ENCODE measurements around the gene PROK1. TPM values are rescaled to one million over a fixed set of nuclear protein-coding genes. Genes with fewer than 3 reads are reported as not detected.

Gene PROK1
- total RNA-seq, 6 donors from 2014 or later, result 0.33 TPM; not detected in 5

GRCh38 chr1:110463725-110464124, 12.8 kb downstream of the PROK1 start:
- Histone ChIP-seq H3K27ac (peak overlapping the region in 2 of 4 donors; percentile 45 to 64), H3K27me3 (no peaks in the 10 kb centered on the region), H3K4me3 (no peak overlapping the region), H3K9me3 (no peaks in the 10 kb centered on the region), H3K36me3 (no peaks in the 10 kb centered on the region), H3K4me1 (peaks cover 0 to 15% (median 6%) of the 10 kb centered on the region in 4 donors)
- DNase-seq (no peak), ATAC-seq (ENCODE audit: low FRiP score in 2 of 2) (no peak)
- 73 to 77% methylated on average over 9 of the region's 9 CpGs for WGBS, 2 donors
- TF ChIP-seq EP300 (IDR thresholded peaks at IDR 0.05) (no peak), POLR2AphosphoS5 (IDR thresholded peaks at IDR 0.05) (no peak), POLR2A (IDR thresholded peaks at IDR 0.05) (no peak)
- TF ChIP-seq, protein P1, sequence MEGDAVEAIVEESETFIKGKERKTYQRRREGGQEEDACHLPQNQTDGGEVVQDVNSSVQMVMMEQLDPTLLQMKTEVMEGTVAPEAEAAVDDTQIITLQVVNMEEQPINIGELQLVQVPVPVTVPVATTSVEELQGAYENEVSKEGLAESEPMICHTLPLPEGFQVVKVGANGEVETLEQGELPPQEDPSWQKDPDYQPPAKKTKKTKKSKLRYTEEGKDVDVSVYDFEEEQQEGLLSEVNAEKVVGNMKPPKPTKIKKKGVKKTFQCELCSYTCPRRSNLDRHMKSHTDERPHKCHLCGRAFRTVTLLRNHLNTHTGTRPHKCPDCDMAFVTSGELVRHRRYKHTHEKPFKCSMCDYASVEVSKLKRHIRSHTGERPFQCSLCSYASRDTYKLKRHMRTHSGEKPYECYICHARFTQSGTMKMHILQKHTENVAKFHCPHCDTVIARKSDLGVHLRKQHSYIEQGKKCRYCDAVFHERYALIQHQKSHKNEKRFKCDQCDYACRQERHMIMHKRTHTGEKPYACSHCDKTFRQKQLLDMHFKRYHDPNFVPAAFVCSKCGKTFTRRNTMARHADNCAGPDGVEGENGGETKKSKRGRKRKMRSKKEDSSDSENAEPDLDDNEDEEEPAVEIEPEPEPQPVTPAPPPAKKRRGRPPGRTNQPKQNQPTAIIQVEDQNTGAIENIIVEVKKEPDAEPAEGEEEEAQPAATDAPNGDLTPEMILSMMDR (IDR thresholded peaks at IDR 0.05), result no peak

DNA sequence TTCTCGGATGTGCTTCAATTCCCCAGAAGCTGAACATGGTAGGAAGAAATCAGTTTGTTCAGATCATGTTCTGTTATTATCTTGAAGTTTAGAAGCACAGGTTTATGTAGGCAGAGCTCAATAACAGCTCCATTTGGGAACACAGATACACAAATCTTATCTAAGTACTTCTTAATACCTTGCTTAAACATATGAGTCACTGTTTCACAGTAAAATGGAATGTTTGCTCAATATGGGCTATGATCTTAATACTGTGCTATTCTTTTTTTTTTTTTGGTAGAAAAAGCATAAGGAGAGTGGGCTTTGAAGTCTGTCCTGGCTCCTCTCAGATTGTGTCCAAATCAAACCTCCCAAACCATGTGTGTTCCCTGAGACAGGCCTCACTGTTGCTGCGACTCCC, 13.4 kb downstream of the PROK1 start:
- ATAC-seq (ENCODE audit: low FRiP score in 2 of 2) (peak in 1 of 2 donors; percentile 6), DNase-seq (no peak)
- no peaks in the 10 kb centered on the region for H3K27me3 ChIP-seq
- no peaks in the 10 kb centered on the region for H3K36me3 ChIP-seq
- TF ChIP-seq POLR2A (IDR thresholded peaks at IDR 0.05) (no peak), POLR2AphosphoS5 (IDR thresholded peaks at IDR 0.05) (no peak), EP300 (IDR thresholded peaks at IDR 0.05) (no peak)
- TF ChIP-seq, protein P1 (IDR thresholded peaks at IDR 0.05), result no peak
- peak overlapping the region in 2 of 4 donors; percentile 45 to 64 for H3K27ac ChIP-seq
- H3K9me3 ChIP-seq, result no peaks in the 10 kb centered on the region
- no peak overlapping the region for H3K4me3 ChIP-seq
- 37 to 65% methylated on average over 2 of the region's 2 CpGs for WGBS, 2 donors
- peaks cover 0 to 15% (median 6%) of the 10 kb centered on the region in 4 donors for H3K4me1 ChIP-seq

GRCh38 chr1:110465038-110465813, 14.3 kb downstream of the PROK1 start:
- Histone ChIP-seq H3K9me3 (no peaks in the 10 kb centered on the region), H3K36me3 (no peaks in the 10 kb centered on the region), H3K4me1 (peaks cover 0 to 15% (median 6%) of the 10 kb centered on the region in 4 donors), H3K27ac (peak overlapping the region in 2 of 4 donors; percentile 45 to 64), H3K4me3 (no peak overlapping the region), H3K27me3 (no peaks in the 10 kb centered on the region)
- DNase-seq, result no peak
- WGBS, 2 donors, result 77 to 78% methylated on average over 5 to 7 of the region's 7 CpGs
- TF ChIP-seq POLR2AphosphoS5 (IDR thresholded peaks at IDR 0.05) (no peak), POLR2A (IDR thresholded peaks at IDR 0.05) (no peak), EP300 (IDR thresholded peaks at IDR 0.05) (no peak)
- TF ChIP-seq, protein P1 (IDR thresholded peaks at IDR 0.05), result no peak
- peak in 1 of 2 donors; percentile 27 for ATAC-seq (ENCODE audit: low FRiP score in 2 of 2)

GRCh38 chr1:110465814-110466380, 14.9 kb downstream of the PROK1 start:
- DNase-seq (no peak), ATAC-seq (ENCODE audit: low FRiP score in 2 of 2) (no peak)
- Histone ChIP-seq H3K9me3 (no peaks in the 10 kb centered on the region), H3K4me1 (peaks cover 0 to 15% (median 6%) of the 10 kb centered on the region in 4 donors), H3K36me3 (no peaks in the 10 kb centered on the region), H3K27ac (peak overlapping the region in 1 of 4 donors; percentile 45), H3K4me3 (no peak overlapping the region), H3K27me3 (no peaks in the 10 kb centered on the region)
- WGBS, 2 donors, result 79% methylated on average over 7 of the region's 7 CpGs
- TF ChIP-seq POLR2A (IDR thresholded peaks at IDR 0.05) (no peak), EP300 (IDR thresholded peaks at IDR 0.05) (no peak), POLR2AphosphoS5 (IDR thresholded peaks at IDR 0.05) (no peak)
- TF ChIP-seq, protein P1 (IDR thresholded peaks at IDR 0.05), result no peak
